Hindlimb muscle (tissue), 1 donor: Measurements from ENCODE around the gene SHISA8. TPM values are rescaled to one million over a fixed set of nuclear protein-coding genes. Genes with fewer than 3 reads are reported as not detected.

Experiments used
- DNase-seq: peaks from one replicate; pipeline ENCODE4 v3.0.0-alpha.2; 2013
- polyA plus RNA-seq: library from polyadenylated mRNA; unstranded; fragments of 120-200 nt; gene quantifications from one replicate; pipeline ENCODE4 v1.2.1, GENCODE V29; 2013; ENCODE audit not compliant: insufficient read length

Gene SHISA8
- polyA plus RNA-seq, 1 donor: 1.1 TPM

DNA sequence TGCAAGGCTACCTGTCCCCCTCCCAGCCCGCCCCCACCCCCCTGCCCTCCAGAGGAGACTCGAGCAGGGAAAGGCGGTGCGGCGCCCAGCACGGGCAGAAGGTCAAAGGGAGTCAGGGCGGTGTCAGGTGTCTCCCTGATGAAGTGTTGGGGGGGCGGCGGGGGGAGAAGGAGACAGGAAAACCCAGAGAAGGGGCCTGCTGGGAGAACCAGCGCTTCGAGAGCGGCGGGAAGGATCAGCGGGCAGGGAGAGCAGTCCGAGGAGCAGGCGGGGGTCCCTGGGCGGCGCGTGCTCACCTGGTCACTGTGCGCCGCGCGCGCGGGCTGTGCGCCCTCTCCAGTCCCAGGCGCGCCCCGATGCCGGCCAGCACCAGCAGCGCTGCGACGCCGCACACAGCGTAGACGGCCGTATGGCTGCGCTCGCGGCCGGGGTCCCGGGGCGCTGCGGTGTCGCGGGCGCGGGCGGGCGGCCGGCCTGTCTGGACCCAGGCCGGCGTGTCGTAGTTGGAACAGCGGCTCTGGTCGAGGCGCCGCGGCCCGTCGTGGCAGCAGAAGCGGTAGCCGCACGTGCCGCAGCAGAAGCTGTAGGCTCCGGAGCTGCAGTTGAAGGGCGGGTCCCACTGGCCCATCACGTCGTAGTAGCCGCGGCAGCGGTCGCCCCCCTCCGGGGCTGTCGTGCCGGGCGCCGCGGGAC lies 886 bp downstream of the SHISA8 start:
- DNase-seq: no peak

DNA sequence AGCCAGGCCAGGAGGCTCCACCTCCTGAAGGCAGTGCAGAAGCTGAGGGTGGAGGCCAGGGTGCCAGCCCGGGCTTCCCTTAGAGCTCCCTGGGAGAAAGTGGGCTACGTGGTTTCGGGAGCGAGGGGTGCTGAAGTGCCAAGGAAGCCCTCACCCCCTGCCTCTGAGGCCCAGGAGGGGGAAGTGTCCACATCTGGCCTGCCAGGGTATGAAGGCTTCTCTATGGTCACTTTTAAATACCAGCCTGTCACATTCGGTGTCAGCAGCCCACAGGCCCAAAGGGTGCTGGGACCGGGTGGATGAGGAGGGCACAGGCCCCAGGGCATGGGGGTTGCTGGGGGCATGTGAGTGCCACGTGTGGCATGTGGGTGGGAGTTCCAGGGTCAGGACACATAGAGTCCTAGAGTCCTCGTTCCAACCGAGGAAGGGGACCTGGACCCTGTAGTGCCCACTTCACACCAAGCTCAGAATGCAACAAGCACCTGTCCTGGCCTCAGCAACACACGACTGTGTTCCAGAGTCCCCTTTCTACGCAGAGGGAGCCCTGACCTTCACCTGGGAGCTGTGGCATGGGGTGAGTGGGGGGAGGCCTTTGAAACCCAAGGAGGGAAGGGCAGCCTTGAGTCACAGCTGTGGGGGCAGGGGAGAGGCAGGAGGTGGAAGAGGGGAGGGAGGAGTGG lies 1.7 kb downstream of the SHISA8 start:
- no peak for DNase-seq

- DNase-seq: no peak
These were observed 2.4 kb downstream of the SHISA8 start for GRCh38 chr22:41912338-41913039.

GRCh38 chr22:41911001-41911611 lies 3.8 kb downstream of the SHISA8 start:
- DNase-seq: no peak

DNA sequence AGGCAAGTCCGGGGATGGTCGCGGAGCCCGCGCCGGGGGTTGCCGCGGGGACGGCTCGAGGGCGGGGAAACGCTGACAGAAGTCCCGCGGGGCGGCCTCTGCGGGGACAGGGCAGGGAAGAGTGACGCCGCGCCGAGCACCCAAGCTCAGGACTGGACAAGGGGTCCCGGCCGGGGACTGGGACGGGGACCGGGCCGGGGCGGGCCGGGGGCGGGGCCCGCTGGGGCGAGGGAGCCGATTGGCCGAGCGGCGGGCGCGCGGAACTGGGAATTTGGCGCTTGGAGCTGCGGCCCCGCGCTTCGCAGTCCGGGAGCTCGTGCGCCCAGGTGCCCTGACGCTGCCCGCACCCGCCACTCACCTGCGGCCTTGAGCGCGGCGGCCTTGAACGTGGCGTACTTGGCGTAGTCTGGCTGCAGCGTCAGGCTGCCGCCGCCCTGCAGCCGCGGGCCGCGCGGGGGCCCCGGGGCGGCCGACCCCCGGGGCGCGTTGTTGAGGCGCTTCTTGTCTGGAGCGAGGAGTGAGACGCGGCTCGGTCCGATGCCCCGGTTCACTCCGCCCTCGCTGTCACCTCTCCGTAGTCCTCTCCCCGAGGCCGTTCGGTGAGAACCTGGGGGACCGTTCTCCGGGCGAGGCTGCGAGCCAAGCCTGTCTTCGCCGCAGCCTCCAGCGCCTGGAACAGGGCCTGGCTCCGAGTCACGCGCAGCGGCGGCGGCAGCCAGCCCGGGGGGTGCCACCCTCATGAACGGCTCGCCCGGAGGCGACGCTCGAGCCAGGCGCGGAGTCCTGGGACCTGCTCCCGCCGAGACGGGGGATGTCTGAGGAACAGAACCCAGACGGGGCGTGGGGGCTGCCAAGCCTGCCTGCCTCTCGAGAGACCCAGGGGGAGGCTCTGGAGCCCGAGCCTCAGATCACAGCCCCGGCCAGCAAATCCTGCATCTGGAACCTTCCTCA lies 4.5 kb downstream of the SHISA8 start:
- no peak for DNase-seq

- no peak for DNase-seq
These were observed 5.4 kb downstream of the SHISA8 start for GRCh38 chr22:41909310-41910049.

DNA sequence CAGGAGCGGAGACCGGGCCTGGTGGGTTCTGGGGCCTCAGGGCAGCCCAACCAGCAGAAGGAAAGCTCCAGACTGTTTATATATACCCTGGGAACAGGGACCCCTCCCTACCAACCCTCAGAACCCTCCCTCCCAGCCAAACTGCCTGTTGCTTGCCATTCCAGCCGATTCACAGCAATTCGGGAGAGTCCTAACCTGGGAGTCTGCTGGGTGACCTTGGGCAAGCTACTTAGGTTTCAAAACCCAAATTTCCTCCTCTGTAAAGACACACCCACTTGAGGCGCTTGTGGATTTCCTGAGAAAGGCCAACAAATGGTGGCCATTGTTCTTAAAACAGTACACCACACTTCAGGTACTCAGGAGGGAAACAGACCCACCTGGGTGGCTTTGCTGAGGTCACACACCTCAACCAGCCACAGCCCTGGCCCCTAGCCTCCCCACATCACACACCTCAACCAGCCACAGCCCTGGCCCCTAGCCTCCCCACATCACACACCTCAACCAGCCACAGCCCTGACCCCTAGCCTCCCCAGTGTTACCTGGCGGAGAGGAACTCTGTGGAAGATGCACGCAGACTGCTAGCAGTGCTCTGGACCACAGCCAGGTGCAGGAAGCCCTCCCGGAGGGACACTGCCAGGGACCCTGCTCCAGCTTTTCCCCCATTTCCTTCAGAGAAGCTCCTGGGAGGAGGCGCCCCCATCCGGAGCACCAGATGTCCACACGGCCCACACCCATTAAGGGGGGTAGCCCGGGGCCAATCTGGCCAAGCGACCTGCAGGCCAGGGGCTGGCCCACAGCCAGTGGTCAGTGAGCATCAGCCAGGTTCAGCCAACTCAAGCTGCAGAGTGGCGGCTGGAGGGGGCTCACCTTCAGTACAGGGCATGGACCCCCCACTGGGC lies 6.2 kb downstream of the SHISA8 start:
- DNase-seq: no peak

GRCh38 chr22:41907436-41908401 lies 7.2 kb downstream of the SHISA8 start:
- no peak for DNase-seq

GRCh38 chr22:41906822-41907221 lies 8.1 kb downstream of the SHISA8 start:
- DNase-seq: no peak

GRCh38 chr22:41905411-41906202 lies 9.3 kb downstream of the SHISA8 start:
- DNase-seq: no peak

DNA sequence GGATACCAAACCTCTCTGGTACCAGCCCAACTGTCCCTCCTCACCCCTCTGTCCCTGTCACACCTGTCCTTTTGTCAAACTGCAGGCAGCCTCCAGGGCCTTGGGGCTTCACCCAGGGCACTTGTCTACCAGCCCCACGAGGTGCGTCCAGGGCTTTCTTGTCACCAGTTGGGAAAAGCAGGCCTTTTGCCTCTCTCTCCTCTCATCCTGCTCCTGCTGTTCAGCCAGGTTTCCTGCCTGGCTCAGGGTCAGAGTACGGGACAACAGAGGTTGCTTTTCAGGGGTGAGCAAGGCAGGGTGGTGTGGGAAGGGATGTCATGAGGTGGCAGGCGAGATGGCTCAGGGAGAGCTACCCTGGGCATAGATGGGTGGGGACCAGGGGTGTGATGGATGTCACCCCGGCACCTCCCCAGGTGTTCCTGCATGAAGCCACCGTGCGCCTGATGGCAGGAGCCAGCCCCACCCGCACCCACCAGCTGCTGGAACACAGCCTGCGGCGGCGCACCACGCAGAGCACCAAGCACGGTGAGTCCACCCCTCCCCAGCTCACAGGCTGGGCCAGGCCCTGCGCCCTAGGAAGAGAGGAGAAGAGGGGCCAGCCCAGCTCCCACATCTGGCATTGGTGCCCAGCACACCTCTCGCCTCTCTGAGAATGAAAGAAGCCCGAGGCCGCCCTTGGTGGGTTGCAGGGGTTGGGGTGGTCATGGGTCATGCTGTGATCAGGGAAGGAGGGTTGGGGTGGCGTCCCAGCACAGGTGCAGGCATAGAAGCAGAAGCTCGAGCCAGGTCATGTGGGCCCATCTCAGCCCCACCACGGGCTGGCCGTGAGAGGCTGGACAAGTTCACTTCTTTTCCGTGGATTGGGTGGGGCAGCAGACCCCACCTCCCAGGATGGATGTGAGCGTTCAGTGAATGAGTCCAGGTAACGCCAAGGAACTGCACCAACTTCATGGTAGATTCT lies 10.1 kb downstream of the SHISA8 start:
- no peak for DNase-seq

DNA sequence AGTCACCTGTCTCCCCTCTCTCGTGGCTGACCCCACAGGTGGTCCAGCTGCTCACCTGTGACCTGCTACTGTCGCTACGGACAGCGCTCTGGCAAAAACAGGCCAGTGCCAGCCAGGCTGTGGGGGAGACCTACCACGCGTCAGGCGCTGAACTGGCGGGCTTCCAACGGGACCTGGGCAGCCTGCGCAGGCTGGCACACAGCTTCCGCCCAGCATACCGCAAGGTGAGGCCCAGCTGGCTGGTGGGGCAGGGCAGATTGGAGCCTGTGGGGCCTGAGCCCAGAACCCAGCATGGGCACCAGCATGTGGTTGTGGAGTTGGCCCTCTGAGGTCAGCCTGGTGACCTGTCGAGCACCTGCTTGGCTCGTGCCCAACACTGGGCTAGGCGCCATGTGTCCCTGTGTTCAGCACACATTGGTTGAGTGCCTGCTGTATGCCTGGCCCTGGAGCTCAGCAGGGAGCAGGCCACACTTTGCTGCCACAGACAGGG lies 11.9 kb downstream of the SHISA8 start:
- DNase-seq: no peak

DNA sequence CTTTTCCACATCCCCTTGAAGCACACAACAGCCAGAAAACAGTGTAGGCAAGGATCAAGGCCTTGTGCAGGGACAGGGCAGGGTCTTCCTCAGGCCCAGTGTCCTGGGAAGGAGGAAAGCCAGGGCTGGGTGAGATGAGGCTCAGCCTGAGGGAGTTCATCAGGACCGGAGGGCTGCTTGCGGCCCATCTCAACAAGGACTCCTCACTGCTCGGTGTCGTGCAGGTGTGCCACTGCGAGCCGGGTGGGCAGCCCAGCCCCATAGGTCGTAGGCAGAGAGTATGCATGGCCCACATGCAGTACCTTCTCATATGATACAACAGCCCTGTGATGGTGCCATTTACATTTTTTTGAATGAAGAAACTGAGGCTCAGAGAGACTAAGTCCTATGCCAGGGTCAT lies 12.9 kb downstream of the SHISA8 start:
- DNase-seq: no peak

- DNase-seq: no peak
These were observed 14.1 kb downstream of the SHISA8 start for GRCh38 chr22:41900652-41901312.

GRCh38 chr22:41899992-41900651 lies 14.8 kb downstream of the SHISA8 start:
- no peak for DNase-seq

DNA sequence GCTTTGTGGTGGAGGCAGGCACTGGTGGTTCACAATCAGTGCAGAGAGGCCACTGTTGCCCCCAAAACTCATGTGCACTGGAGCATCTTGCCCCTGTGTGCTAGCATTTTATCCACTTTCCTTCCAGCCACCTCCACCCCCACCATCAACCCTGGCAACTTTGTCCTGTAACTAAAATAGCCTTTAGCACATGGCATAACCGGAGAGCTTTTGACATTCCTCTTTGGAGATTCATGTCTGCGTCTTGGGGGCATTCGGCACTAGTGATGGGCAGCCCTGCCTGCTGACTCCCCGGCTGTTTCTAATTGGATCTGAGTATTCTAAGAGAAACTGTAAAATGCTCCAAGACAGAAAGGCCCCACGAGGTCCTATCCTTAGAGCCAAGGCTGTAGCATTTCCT lies 15.8 kb downstream of the SHISA8 start:
- DNase-seq: no peak
